HCT116 (cell line): ENCODE results near the gene KLK12.

Experiments
- POLR2A ChIP-seq: IDR thresholded peaks from 2 replicates; pipeline ENCODE4 v1.7.0; 2011; ENCODE audit warnings: borderline replicate concordance; ENCODE audit not compliant: insufficient read depth, insufficient read length; ENCODE audit errors: extremely low read depth
- SIN3A ChIP-seq: IDR thresholded peaks from 2 replicates; pipeline ENCODE4 v1.6.1; 2012; ENCODE audit warnings: low read depth

- no peak for TF ChIP-seq SIN3A
- no peak for TF ChIP-seq POLR2A
Measured at GRCh38 chr19:51040151-51040550, 5.3 kb upstream of the KLK12 start.
